ENCODE results near the gene WDR4. TPM values are rescaled to one million over a fixed set of nuclear protein-coding genes. Genes with fewer than 3 reads are reported as not detected.
"Not testable (repeated sequence)": the region's sequence is repeated elsewhere in the genome, so short reads cannot be mapped to it uniquely, and the experiment has no call there.

The WDR4 gene
- total RNA-seq, 1 donor from 2014 or later = 18.4 TPM

DNA sequence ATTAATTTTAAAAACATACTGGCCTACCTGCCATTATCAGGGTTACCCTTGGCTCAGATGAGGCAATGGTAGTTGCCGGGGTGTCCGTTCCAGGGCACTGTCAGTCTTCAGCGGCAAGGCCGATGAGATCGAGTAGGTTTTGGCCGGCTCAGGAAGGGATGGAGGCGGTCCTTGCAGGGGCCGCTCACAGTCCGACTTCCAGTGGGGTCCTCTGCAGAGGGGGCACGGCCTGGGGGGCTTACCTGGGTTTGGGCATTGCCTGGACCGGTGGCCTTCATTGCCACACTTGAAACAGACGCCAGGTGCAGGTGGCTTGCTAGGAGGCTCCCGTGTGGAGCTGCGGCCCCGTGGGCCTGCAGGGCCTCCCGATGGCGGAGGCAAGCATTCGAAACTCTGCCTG is 43.6 kb upstream of the WDR4 start:
- H3K27ac ChIP-seq = no peak overlapping the region
- H3K4me1 ChIP-seq = peaks cover 9% of the 10 kb centered on the region
- no peak for ATAC-seq
- no peak overlapping the region for H3K4me3 ChIP-seq
- intact Hi-C loops (cut with DNase I) = no loop called here
- H3K9me3 ChIP-seq = no peaks in the 10 kb centered on the region
- no peak for DNase-seq
- no peak for TF ChIP-seq CTCF (IDR thresholded peaks at IDR 0.05)
- H3K27me3 ChIP-seq = no peaks in the 10 kb centered on the region
- H3K36me3 ChIP-seq = no peaks in the 10 kb centered on the region

DNA sequence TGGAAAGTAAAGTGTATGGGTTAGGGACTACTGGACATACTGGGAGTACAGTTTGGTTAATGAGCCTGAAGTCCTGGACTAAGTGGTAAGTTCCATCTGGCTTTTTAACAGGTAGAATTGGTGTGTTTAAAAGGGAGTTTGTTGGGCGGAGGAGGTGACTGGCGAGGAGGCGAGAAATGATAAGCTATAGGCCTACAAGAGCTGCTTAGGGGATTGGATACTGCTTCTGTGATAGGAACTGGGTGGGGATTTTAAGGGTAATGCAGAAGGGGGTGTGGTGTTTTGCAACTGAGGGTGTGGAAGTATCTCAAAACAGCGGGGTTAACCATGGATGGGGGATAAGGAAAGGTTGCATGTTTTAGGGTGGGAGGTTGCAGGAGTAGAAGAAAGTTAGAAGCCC is 42.6 kb upstream of the WDR4 start:
- H3K4me1 ChIP-seq = peaks cover 9% of the 10 kb centered on the region
- intact Hi-C loops (cut with DNase I) = no loop called here

GRCh38 chr21:42918291-42918690 is 39.0 kb upstream of the WDR4 start:
- intact Hi-C loops (cut with DNase I) = no loop called here
- no peak for ATAC-seq
- DNase-seq = no peak

More for the DNA sequence above, 42.6 kb upstream of the WDR4 start:
- DNase-seq = no peak
- no peaks in the 10 kb centered on the region for H3K9me3 ChIP-seq
- TF ChIP-seq CTCF (IDR thresholded peaks at IDR 0.05) = no peak
- ATAC-seq = no peak
- H3K27me3 ChIP-seq = no peaks in the 10 kb centered on the region
- H3K36me3 ChIP-seq = no peaks in the 10 kb centered on the region
- H3K4me3 ChIP-seq = no peak overlapping the region
- no peak overlapping the region for H3K27ac ChIP-seq

GRCh38 chr21:42913476-42913875 is 34.1 kb upstream of the WDR4 start:
- Histone ChIP-seq H3K4me3 (no peak overlapping the region), H3K27me3 (no peaks in the 10 kb centered on the region), H3K36me3 (peaks cover 40% of the 10 kb centered on the region), H3K27ac (no peak overlapping the region), H3K4me1 (no peaks in the 10 kb centered on the region), H3K9me3 (no peaks in the 10 kb centered on the region)
- ATAC-seq = no peak
- DNase-seq = no peak
- intact Hi-C loops (cut with DNase I) = no loop called here
- no peak for TF ChIP-seq CTCF (IDR thresholded peaks at IDR 0.05)

More at GRCh38 chr21:42918291-42918690, 39.0 kb upstream of the WDR4 start:
- no peak for TF ChIP-seq CTCF (IDR thresholded peaks at IDR 0.05)
- Histone ChIP-seq H3K4me3 (no peak overlapping the region), H3K36me3 (no peaks in the 10 kb centered on the region), H3K27ac (no peak overlapping the region), H3K4me1 (no peaks in the 10 kb centered on the region), H3K27me3 (no peaks in the 10 kb centered on the region), H3K9me3 (no peaks in the 10 kb centered on the region)

GRCh38 chr21:42911920-42912319 is 32.6 kb upstream of the WDR4 start:
- DNase-seq; ATAC-seq; H3K27me3 ChIP-seq; H3K9me3 ChIP-seq; intact Hi-C loops (cut with DNase I); H3K27ac ChIP-seq; H3K4me3 ChIP-seq; H3K4me1 ChIP-seq: not testable (repeated sequence)
- peaks cover 56% of the 10 kb centered on the region for H3K36me3 ChIP-seq

DNA sequence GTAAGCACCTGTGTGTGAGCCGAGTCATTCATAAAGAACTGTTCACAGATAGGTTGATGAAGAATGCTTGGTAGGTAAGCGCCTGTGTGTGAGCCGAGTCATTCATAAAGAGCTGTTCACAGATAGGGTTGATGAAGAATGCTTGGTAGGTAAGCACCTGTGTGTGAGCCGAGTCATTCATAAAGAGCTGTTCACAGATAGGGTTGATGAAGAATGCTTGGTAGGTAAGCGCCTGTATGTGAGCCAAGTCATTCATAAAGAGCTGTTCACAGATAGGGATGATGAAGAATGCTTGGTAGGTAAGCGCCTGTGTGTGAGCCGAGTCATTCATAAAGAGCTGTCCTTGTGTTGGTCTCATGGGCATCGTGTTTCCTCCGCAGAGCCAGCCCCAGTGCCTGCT is 29.1 kb upstream of the WDR4 start:
- H3K4me3 ChIP-seq; H3K4me1 ChIP-seq; DNase-seq; H3K27ac ChIP-seq; H3K9me3 ChIP-seq; intact Hi-C loops (cut with DNase I); ATAC-seq; H3K27me3 ChIP-seq: not testable (repeated sequence)
- peaks cover 87% of the 10 kb centered on the region for H3K36me3 ChIP-seq

- TF ChIP-seq CTCF (IDR thresholded peaks at IDR 0.05) = no peak
- no peaks in the 10 kb centered on the region for H3K27me3 ChIP-seq
- H3K36me3 ChIP-seq = peaks cover 89% of the 10 kb centered on the region
- no peaks in the 10 kb centered on the region for H3K4me1 ChIP-seq
- H3K9me3 ChIP-seq = no peaks in the 10 kb centered on the region
- DNase-seq = no peak
- no peak overlapping the region for H3K4me3 ChIP-seq
- no peak overlapping the region for H3K27ac ChIP-seq
- intact Hi-C loops (cut with DNase I) = no loop called here
- no peak for ATAC-seq
Measured at GRCh38 chr21:42906233-42906632, 26.9 kb upstream of the WDR4 start.
